ENCODE results near the gene RASA2.

DNA sequence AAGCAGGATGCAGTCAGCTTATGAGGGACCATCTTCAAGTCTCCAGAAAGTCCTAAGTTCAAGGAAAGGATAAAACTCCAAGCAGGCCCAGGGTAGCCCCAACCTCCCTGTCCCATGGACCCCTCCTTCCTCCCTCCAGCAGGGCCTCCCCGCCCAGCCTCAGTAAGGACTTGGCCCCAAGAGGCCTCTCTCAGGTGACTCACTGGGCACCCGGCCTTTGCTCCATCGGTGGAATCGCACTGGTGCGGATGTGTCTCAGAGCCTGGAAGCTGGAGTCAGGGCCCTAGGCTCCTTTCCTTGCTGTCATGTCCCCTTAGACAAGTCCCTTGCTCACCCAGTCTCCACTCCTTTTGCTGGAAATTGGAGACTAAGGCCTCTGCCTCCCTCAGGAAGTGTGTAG lies 136.9 kb downstream of the RASA2 start:
- TF ChIP-seq, protein P1, sequence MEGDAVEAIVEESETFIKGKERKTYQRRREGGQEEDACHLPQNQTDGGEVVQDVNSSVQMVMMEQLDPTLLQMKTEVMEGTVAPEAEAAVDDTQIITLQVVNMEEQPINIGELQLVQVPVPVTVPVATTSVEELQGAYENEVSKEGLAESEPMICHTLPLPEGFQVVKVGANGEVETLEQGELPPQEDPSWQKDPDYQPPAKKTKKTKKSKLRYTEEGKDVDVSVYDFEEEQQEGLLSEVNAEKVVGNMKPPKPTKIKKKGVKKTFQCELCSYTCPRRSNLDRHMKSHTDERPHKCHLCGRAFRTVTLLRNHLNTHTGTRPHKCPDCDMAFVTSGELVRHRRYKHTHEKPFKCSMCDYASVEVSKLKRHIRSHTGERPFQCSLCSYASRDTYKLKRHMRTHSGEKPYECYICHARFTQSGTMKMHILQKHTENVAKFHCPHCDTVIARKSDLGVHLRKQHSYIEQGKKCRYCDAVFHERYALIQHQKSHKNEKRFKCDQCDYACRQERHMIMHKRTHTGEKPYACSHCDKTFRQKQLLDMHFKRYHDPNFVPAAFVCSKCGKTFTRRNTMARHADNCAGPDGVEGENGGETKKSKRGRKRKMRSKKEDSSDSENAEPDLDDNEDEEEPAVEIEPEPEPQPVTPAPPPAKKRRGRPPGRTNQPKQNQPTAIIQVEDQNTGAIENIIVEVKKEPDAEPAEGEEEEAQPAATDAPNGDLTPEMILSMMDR (IDR thresholded peaks at IDR 0.05; ENCODE audit: poor library complexity, severe bottlenecking): no peak
- TF ChIP-seq EP300 (conservative IDR thresholded peaks at IDR 0.05; ENCODE audit: poor library complexity, severe bottlenecking): no peak
- TF ChIP-seq, protein P2, sequence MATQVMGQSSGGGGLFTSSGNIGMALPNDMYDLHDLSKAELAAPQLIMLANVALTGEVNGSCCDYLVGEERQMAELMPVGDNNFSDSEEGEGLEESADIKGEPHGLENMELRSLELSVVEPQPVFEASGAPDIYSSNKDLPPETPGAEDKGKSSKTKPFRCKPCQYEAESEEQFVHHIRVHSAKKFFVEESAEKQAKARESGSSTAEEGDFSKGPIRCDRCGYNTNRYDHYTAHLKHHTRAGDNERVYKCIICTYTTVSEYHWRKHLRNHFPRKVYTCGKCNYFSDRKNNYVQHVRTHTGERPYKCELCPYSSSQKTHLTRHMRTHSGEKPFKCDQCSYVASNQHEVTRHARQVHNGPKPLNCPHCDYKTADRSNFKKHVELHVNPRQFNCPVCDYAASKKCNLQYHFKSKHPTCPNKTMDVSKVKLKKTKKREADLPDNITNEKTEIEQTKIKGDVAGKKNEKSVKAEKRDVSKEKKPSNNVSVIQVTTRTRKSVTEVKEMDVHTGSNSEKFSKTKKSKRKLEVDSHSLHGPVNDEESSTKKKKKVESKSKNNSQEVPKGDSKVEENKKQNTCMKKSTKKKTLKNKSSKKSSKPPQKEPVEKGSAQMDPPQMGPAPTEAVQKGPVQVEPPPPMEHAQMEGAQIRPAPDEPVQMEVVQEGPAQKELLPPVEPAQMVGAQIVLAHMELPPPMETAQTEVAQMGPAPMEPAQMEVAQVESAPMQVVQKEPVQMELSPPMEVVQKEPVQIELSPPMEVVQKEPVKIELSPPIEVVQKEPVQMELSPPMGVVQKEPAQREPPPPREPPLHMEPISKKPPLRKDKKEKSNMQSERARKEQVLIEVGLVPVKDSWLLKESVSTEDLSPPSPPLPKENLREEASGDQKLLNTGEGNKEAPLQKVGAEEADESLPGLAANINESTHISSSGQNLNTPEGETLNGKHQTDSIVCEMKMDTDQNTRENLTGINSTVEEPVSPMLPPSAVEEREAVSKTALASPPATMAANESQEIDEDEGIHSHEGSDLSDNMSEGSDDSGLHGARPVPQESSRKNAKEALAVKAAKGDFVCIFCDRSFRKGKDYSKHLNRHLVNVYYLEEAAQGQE (IDR thresholded peaks at IDR 0.05; ENCODE audit: borderline replicate concordance): no peak
- TF ChIP-seq TAF1 (IDR thresholded peaks at IDR 0.05; ENCODE audit: low read depth): no peak
- no peak for TF ChIP-seq EZH2 (IDR thresholded peaks at IDR 0.05; ENCODE audit: borderline replicate concordance, insufficient read depth, low read length, poor library complexity, severe bottlenecking)
